ENCODE data around the gene COL7A1.

DNA sequence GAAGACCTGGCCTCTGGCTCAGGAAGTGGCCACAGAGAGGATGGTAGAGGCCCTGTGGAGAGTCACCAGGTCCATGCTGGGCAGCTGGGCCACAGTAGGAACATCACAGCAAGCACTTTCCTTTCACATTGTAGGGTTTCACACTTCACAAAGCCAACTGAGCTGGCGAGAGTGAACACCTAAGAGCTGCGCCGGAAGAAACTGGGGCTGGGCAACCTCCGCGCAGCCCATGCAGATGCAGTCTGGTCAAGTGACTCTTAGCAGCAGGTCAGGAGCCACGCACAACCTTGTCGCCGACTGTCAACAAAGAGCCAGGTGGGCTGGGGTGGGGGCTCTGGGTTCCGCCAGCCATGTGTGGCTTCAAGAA lies 75.9 kb downstream of the COL7A1 start:
- TF ChIP-seq CTCF (IDR thresholded peaks at IDR 0.05) (no peak), EZH2 (IDR thresholded peaks at IDR 0.05; ENCODE audit: borderline replicate concordance, insufficient read depth, low read depth, low read length, poor library complexity, severe bottlenecking) (no peak)

Data from B cell (primary cell).